ENCODE measurements around the gene FLRT3.

Gene FLRT3

DNA sequence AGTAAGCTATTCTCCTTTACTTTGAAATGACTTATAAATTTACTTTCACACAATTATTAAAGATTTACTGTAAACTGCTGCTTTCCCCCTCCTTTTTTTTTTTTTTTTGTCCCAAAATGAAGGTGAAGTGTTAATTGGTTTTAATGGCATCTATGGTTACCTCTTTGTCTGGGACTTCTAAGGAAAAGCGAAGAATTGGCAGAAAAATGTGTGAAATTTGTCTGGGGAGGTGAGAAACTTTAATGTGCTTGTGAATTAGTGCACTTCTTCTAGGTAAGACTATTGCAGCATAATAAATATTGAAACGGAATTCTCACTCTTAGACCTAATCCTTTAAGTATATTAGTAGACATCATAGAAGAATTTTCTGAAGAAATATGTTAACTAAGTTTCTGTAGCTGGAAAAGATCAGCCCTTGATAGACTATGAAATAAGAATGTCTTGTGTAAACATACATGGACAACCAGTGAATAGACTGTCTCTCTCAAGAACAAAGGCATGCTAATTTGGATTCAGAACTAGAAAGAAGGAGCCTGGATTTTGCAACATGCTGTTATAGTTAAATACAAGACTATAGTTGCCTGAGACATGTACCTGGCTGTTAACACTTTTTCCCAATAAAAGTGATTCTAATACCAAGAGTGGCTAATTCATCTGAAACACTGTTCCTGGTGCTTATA is 23.9 kb downstream of the FLRT3 start:
- DNase-seq = peak; percentile 48

DNA sequence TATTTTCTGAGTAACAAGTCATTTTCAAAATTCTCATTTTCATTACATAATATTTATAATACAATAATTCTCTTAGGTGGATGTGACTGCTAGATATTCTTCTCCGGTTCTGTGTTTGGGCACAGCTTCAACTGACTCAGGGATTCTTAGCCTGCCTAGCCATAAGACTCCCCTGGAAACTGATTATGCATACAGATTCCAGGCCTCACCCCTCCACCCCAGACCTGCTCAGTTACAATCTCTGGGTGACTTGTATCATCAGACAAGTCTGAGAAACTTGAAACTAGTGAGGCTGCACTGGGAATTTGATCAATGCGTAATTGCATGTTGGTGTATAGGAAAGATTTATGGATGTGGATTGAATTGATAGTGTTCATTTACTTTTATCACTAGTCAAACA is 25.4 kb downstream of the FLRT3 start:
- peak; percentile 62 for DNase-seq

DNA sequence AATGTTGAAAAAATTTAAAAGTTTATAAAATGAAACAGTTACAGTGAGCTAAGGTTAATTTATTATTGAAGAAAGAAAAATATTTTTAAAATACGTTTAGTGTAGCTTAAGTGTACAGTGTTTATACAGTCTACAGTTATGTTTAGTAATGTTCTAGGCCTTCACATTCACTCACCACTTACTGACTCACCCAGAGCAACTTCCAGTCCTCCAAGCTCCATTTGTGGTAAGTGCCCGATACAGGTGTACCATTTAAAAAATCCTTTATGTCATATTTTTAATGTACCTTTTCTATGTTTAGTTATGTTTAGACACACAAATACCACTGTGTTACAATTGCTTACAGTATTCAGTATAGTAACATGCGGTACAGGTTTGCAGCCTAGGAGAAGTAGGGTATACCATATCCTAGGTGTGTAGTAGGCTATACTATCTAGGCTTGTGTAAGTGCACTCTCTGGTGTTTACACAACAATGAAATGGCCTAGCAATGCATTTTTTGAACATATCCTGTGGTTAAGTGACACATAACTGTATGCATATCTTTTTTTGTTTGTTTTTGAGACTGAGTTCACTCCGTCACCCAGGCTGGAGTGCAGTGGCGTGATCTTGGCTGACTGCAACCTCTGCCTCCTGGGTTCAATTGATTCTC is 26.3 kb downstream of the FLRT3 start:
- DNase-seq = no peak

DNA sequence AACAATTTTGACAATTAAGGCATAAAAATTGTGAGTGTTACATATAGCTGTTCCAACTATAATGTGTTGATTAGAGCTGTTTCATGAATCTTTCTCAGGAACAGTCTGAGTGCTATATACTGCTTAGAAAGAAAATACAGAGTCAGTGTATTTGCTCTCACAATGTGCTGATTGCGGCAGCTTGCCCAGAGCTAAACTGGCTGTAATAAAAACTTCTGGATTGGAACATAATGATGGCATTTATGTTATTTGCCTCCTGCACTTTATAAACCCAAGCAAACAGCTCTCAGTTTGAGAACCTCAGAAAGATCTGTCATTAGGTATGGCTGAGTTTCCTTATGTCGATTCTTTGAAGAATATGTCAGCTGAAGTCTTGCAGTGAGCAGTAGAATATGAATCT is 29.5 kb downstream of the FLRT3 start:
- DNase-seq = peak; percentile 57

DNA sequence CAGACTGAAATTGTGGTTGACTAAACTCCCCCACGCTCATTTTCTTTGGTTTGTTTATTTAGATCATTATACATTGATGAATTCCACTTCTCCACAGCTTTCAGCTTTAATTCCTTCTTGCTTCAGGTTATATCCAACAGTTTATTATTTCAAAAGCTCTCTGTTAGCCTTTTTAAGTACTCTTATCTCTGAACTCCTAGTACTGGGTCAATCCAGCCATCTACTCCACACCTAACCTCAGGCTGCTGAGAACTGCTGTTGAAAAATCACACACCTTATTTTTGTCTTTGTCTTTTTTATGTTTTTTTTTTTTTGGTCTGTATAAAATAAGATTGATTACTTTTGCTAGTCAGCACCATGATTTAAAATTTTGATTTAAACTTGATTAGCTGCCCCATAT is 32.9 kb downstream of the FLRT3 start:
- DNase-seq = no peak

DNA sequence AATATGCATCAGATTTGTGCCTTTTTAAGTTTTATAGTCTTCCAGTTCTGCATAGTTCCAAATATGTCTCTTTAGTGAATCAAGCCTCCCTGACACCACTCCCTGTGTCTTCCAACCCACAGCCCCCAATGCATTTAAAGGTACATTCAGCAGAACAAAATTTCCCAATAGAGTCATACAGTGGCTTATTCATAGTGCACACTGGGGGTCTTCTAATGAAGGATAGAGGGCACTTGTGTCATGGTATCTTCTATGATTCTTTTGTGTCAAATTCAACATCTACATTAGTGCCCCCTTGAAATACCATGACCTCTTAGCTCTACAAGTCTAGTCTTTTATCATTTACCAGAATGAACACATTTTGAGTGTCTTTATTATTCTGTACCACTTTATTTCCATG is 33.8 kb downstream of the FLRT3 start:
- no peak for DNase-seq

DNA sequence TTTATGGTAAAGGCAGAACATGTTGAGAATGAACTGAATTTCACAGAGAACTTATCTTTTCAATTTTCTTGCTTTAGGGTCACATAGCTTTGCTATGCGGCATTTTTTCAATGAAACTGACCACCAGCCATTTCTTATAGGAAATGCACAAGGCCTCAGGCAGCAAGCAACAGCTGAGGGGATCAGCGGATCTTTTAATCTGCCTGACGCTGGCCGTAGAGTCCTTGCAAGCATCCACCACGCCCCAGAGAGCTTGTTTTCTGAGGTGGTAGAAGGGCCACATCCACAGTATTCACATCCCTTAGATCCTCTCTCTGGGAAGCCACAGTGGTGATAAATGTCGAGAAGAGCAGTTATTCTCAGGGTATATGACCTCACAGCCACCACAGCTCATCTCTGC is 34.3 kb downstream of the FLRT3 start:
- DNase-seq = no peak

DNA sequence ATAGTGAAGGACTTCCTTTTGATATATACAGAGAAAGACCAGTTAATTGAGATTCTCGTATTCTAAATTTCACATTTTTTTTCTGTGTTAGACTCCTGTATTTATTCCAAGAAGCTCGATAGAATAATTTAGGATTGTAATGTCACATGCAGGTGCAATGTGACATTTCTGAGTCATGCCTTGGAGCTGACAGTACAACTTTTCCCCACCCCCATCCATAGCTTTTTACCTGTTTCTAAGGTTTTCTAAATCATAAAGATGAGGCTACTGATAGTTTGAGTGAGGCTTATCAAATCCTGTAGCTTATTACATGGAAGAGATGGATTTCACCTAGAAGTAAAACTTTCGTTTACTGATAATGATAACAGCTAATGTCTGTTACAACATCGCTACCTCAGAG is 37.6 kb downstream of the FLRT3 start:
- no peak for DNase-seq

DNA sequence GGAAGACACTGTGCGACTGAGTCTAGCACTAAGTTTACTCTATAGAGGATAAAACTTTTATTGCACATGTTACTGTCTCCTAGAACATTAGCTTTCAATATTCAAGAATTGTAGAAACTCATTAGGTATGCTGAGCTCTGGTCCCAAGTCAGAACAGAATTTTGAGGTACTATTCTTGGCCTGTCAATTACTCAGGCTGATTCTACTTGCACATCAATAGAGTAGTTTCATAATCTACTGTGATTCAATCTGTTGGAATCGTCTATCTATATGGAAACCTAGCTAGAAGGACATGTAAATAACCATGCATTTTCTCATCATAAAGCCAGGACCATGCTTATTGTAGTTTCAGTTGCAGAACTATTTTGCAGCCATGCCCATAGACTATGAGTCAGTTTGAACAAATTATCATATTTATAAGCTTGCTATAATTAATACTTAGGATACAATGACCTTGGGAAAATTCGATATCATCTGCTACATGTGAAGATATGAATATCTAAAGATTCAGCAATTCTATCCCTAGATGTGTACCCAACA is 41.6 kb downstream of the FLRT3 start:
- DNase-seq = no peak

DNA sequence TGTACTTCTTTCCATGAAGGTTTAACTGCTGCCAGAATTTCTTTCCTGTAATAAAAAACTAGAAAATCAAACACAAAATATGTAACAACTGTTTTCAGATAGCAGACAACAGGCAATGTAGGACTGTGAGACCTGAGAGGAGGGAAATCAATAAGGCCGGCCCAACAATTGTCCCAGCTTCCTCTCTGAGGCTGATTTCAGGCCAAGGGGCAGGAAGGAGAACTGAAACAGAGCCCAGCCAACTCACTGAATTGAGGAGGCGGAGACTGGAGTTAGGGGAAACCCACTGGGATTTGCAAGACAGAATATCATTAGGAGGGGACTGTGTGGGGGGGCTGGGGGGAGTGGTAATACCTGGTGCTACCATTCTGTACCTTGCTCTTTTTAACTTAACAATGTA is 42.2 kb downstream of the FLRT3 start:
- peak; percentile 12 for DNase-seq

DNA sequence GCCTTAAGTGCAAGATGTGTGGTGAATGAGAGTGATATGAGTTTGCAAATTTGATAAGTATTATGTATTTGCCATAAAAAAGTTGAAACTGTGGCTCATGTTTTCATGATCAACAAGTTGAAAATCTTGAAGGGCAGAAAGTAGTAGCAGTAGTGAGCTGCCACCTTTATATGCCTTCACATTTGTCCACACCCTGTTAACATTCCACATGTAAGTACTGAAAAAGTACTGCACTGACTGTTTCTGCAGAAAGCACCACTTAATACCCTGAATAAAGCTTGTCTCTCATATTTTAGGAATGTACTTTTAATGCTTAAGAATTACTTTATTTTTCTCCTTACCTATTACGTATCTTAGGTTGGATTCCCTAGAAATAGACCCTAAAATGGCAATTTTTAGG is 45.9 kb downstream of the FLRT3 start:
- DNase-seq = no peak

DNA sequence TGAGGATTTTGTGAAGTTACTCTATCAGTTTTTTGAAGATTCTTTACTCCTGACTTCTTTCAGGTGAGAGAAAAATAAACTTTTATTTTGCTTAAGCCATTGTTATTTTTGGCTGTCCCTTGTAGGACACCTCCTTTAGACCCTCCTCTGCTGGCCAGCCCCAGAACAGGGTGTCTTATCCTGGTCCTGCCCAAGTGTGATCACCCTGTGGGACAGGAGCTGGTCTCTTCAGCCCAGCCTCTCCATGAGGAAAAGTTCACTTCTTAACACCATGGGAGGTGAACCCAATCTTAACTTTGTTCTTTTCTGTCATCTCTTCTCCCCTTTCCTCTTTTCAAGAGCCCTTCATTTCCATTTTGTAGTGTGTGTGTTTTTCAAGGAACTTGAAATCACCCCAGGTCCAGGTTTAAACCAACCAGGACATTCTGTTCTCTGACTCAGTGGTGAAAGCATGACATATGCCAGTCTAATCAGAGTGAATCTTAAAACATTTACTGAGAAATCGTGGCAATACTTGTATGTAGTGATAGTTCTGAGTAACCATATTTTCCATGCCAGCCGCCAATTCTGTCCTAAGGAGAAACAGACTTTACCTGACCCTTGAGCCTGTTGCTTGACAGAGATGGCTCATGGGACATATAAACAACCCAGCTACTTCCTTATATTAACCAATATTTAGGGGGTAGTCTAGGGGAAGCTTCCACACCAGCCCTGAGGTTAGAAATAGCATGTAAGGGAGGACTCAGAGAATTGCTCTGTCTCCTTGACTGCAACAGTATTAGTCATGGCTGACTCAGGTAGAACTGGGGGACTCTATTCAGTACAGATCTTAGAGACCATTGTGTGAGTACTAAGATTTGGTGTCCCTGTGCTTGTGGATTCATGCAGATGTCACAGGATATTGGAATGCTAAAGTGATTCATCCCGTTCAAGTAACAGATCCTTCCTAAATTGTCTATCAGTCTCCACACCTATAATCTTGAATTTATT is 48.8 kb downstream of the FLRT3 start:
- DNase-seq = no peak

DNA sequence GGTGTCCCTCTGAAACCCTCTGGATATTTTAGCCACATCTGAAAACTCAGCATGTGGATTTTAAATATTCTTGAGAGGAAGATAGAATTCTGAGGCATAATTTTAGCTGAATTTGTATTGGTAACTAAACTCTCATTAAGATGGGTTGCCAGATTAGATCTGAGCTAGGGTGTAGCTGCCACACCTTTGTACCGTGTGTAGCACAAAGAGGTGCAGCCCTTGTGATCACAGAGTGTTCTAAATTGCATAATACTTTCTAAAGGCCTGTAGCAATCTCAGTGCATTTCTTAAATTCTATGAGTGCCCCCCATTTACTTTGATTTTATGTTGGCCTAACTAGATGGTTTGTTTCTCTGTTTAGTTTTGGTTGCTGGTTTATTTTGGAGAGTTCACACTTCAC is 53.0 kb downstream of the FLRT3 start:
- DNase-seq = no peak

DNA sequence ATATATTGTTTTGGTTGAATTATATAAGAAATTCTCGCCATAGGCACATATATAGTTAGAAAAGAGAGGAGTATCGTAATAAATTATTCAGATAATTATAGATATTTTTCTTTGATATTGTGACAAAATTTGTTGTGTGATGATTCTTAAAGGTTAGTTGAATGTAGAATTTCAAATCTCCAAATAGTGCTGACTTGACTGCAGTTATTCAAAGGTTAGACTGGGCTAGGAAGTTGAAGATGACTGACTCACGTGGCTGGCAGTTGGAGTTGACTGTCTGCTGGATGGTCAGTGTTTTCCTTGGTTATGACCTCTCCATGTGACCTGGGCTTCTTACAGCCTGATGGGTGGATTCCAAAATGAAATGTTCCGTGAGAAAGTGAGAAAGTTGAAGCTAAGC is 55.3 kb downstream of the FLRT3 start:
- no peak for DNase-seq
